ENCODE data around the gene CFLAR. TPM values are rescaled to one million over a fixed set of nuclear protein-coding genes. Genes with fewer than 3 reads are reported as not detected.
"Not testable (repeated sequence)": the region's sequence is repeated elsewhere in the genome, so short reads cannot be mapped to it uniquely, and the experiment has no call there.

Gene CFLAR
- total RNA-seq, 1 donor from 2014 or later, result 282 TPM

DNA sequence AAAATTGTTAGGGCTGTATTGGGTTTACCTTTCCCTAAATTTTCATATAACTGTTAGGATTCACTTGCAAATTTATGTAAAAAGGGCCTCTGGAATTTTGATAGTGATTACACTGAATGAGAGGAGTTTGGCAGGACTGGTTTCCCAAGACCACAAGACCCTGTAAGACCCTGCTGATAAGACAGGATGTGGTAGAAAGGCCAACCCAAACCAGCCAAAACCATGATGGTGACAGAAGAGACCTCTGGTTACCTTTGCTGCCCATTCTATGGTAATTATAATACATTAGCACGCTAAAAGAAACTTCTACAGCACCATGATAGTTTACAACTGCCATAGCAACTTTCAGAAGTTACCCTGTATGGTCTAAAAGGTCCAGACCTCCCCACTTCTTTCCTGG lies 58.7 kb downstream of the CFLAR start:
- no peak for DNase-seq (ENCODE audit: low spot score)

DNA sequence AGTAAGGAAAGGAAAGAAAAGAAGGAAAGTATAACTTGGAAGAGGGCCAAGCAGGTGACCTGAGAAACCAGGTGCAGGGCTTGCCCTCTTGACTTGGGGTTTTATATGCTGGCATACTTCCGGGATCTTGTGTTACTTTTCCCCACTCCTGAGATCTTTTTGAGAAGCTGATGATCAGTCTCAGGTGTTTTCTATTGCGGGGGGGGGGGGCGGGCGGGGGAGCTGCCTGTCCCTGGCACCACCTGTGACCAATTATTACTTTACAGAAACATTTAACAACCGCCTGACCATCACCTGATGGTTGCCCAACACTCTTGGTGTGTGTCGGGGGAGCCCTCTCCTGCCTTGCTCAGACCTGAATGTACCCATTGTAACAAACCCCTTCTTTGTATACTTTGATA lies 60.1 kb downstream of the CFLAR start:
- no peak for DNase-seq (ENCODE audit: low spot score)

DNA sequence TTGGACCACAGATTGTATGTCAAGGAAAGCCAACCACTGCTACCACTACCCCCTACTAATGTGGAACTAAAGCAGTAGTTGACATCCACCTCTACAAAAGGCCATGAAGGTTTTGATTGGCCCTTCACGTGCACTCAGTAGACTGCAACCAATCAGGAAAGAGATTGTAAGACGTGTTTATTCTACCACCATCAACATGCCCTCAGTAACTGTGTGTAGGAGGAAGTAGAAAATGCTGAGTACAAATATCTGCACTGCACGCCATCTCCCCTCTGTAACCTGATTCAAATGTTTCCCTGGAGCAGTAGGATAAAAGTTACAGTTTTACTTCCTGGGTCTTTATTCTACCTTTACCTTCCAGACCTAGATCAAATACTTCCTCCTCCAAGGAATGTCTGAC lies 64.0 kb downstream of the CFLAR start:
- DNase-seq (ENCODE audit: low spot score), result no peak

DNA sequence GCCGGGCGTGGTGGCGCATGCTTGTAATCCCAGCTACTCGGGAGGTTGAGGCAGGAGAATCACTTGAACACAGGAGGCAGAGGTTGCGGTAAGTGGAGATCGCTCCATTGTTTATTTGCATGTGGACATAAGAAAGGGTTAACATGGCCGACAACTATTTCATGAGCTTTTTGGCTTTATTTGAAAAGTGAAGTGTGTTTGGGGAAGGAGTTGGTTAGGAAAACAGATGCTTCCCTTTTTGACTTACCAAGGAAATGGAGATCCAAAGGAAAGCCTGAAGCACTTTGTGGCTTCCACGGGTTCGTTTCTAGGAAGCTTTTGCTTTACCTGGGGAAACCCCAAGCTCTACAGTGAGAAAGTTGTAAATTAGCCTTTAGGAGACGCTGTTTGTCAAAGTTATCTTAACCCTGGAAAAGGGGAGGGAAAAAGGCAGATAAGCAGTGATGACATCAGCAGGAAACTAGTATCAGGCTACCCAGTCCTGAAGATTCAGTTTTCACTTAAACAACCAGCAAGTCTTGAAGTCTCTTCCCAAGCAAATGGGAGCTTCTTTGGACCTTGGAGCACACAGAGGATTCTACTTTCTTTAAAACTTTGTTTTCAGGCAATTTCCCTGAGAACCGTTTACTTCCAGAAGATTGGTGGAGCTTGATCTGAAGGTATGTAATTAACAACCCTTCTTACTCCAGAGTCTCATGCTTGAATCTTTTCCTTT lies 66.8 kb downstream of the CFLAR start, which contains the start of gene CASP10:
CASP10 (plus strand) TSS at position 492 of the 715 bp plus-strand sequence. CDS start 2,637 bp downstream, outside the sequence.
- DNase-seq (ENCODE audit: low spot score), result no peak

DNA sequence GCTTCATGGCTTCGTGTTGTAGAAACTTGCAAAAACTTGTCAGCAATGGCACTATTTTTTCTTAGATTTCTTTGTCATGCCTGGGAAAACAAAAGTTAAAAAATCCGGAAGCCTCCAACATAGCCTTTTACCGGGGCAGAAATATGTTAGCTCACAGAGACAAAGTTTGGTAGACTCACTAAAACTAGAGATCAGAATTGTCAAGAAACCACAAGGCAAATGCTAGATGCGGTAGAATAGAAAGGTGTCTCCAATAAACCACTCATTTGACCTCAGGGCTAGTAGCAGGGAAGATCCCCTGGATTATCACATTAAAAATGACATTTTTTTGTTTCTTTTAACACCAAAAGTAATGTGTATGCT lies 67.4 kb downstream of the CFLAR start:
- DNase-seq (ENCODE audit: low spot score), result no peak

DNA sequence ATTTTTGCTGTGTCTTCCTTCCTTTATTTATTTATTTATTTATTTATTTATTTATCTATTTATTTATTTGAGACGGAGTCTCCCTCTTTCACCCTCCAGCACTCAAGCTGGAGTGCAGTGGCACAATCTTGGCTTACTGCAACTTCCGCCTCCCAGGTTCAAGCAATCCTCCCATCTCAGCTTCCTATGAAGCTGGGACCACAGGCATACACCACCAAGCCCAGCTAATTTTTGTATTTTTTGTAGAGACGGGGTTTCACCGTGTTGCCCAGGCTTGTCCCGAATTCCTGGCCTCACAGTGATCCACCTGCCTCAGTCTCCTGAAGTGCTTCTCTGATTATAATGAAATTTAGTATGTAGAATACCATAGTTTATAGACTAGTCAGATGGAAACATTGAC lies 67.9 kb downstream of the CFLAR start:
- DNase-seq (ENCODE audit: low spot score), result not testable (repeated sequence)

DNA sequence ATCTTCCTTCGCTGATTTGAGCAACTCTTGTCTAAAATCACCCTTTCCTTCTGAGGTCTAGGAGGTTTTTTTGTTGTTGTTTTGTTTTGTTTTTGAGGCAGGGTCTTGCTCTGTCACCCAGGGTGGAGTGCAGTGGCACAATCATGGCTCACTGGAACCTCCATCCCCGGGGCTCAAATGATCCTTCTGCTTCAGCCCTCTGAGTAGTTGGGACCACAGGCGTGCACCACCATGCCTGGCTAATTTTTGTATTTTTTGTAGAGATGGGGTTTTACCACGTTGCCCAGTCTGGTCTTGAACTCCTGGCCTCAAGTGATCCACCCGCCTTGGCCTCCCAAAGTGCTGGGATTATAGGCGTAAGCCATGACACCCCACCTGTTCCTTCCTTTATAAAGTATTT lies 68.3 kb downstream of the CFLAR start:
- DNase-seq (ENCODE audit: low spot score), result not testable (repeated sequence)

DNA sequence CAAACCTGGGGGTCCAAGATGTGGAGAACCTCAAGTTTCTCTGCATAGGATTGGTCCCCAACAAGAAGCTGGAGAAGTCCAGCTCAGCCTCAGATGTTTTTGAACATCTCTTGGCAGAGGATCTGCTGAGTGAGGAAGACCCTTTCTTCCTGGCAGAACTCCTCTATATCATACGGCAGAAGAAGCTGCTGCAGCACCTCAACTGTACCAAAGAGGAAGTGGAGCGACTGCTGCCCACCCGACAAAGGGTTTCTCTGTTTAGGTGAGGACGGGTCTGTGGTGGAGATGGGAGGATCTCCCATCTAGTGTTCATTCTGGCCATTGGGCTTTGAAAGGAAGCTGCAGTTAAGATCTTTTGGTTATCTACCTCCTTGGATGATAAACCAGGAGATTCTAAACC lies 69.9 kb downstream of the CFLAR start:
- no peak for DNase-seq (ENCODE audit: low spot score)

DNA sequence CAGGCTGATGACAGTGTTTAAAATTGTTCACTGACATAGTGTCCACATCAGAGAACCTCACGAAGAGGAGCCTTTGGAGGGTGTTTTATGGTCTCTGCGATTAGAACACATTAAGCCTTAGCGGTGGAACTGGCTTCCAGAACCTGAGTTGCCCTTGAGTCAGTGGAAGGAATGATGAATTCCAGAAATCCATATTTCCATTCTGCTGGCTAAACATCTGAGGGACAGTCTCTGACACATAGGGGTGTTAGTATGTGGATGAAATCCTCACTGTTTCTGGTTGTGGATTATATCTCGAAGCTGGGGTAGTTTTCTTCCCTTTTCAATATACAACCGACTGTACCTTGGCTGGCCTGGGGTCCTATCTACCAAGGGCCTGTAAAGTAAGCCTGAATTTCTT lies 71.0 kb downstream of the CFLAR start:
- no peak for DNase-seq (ENCODE audit: low spot score)

DNA sequence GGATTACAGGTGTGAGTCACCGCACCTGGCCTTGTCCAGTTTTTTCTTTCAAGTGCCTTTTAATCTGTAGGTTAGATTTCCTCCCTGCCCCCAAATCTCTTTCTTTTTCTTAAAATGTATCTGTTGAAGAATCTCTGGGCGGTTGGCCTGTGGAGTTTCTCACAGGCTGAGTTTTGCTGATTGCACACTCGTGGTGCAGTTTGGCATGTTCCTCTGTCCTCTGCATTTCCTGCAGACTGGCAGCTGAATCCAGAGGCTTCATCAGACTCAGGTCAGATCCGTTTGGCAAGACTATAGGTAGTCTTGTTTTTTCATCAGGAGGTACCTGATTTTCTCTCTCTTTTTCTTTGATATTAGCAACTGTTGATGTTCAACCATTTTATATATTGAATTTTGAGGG lies 72.5 kb downstream of the CFLAR start:
- DNase-seq (ENCODE audit: low spot score), result no peak

DNA sequence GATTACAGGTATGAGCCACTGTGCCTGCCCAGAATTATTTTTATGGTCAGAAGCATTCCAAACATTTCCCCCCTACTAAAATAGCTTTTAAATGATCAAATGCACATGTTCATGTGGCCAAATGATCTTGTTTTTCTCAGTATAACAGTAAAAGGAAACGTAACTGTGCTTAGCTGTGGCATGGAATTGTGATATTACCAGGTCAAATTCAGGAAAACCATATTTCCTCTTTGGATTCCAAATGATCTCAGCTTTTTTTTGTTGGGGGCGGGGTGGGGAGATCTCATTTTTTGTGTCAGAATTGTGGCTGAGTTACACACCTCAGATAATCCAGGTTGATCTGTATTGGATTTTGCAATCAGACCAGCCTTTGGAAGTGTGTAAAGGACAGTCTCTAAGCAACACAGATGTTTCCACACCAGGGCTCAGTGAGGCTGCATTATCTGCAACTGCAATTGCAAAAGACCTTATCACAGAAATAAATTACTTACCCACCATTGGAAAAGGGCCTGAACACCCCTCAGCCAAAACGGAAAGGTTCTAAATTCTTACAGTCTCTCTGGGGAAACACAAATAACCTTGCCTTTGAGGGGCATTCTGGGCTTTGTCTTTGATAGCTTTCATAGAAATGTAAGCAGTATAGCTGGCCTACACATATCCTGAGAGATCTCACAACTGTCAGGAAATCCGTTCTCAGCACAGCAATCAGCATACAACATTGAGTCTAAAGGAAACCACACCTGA lies 75.3 kb downstream of the CFLAR start:
- no peak for DNase-seq (ENCODE audit: low spot score)

DNA sequence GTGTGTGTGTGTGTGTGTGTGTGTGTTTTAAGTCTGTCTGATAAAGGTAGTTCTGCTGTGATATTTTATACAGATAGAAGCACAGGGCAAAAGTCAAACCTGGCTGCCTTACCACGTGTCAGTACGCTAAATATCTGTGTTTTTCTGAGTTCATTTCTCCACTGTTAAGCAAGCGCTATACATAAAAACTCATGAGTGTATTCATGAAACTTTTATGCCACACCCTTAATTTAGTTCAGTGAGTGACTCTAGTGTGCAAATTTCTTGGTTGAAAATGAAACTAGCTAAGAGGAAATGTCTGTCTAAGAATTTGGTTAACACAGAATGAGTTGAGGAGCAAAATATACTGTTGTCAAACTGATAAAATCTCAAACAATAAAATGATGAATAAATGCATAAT lies 78.1 kb downstream of the CFLAR start:
- DNase-seq (ENCODE audit: low spot score), result no peak

DNA sequence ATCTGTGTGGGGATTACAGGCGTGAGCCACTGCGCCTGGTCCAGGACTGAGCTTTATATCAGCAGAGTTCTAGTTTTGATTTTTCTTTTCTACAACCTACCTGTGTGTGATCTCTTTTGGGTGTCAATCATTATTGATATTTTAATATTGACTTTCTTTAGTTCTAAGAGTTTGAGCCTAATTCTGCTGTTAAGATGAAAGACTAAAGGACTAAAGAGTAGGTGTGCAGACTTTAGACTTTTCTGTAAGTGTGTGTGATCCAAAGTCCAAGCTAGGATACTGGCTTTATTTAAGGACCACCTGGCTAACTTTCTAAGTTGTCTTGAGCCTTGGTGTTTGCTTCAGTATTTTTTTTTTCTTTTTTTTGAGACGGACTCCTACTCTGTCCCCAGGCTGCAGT lies 79.4 kb downstream of the CFLAR start:
- DNase-seq (ENCODE audit: low spot score), result no peak

DNA sequence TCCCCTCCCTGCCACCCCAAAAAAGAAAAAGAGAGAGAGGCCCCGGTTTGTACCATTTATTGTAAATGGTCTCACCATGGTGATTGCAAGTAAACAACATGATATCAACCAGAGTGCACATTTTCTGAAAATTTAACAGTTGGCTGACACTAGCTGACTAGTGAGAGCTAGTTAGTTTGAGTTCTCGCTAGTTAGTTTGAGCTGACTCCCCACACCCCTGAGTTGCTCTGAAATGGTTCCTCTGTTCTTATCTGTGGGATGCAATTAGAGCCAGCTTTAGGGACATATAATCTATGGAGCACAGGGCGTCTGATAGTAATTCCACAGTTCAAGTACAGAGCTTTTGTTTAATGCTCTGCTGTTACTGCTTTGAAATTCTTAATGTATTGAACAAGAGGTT lies 80.0 kb downstream of the CFLAR start:
- no peak for DNase-seq (ENCODE audit: low spot score)

DNA sequence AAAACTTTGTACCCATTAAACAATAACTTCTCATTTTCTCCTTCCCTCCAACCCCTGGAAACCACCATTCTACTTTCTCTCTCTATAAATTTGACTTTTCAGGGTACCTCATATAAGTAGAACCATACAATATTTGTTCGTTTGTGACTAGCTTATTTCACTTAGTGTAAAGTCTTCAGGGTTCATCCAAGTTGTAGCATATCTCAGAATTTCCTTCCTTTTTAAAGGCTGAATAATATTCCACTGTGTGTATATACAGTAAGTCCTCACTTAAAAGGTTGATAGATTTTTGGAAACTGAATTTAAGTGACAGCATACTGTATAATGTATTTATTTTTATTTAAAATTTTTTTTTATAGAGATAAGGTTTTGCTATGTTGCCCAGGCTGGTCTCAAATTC lies 80.8 kb downstream of the CFLAR start:
- DNase-seq (ENCODE audit: low spot score), result no peak

DNA sequence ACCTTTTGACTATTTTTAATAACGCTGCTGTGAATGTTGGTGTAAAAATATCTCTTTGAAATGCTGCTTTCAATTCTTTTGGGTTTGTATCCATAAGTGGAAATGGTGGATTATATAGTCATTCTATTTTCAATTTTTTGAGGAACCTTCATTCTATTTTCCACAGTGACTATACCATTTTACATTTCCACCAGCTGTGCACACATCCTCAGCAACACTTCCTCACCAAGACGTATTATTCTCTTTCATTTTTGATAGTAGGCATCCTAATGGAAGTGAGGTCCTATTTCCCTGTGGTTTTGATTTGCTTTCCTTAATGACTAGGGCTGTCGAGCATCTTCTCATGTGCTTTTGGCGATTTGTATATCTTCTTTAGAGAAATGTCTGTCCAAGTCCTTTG lies 81.8 kb downstream of the CFLAR start:
- DNase-seq (ENCODE audit: low spot score), result no peak

DNA sequence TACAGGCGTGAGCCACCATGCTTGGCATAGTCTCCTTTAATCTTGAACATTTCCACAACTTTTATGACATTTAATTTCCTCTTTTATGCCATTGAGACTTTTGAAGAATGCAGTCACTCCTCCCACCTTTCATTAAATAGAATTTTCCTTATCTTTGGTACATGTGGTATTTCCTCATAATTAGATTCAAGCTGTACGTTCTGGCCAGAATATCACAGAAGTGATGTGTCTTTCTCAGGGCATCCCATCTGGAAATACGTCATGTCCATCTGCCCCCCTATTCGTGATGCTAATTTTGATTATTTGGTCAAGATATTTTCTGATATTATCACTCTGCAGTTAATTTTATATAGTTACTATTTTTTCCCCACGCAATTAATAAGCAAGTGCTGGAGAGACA lies 83.9 kb downstream of the CFLAR start:
- no peak for DNase-seq (ENCODE audit: low spot score)

DNA sequence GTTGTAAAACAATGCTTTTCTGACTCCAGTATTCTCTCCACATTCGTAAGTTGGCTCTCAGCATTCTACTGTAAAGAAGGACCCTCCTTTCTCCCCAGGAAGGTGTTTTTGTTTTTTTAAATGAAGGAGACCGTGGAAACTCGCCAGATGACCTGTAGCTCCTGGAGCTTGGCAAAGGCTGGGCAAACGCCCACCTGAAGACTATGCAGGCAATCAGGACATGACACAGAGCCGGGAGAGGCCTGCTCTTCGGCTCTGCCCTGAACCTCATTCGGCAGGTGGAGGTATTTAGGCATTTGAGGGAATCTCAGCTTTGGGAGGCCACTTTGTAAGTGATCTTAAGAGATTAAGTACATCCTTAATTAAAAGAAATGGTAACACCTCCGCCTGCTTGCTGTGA lies 84.4 kb downstream of the CFLAR start:
- no peak for DNase-seq (ENCODE audit: low spot score)

DNA sequence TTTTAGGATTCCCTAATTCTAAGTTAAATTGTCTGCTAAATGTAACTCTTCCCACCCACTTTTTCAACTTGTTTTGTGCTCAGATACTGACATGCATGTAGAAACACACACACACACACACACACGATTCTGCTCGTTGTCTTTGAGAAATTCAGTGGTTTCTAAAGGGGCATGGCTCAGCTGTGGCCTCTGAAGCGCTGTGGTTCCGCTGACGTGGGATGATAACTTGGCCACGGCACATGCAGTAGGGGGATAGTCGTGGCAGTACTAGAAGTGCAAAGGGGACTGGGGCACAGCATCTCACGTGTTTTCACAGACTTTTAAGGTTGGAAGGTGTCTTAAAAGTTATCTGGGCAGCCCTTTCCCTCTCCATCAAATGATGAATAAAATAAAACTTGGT lies 85.4 kb downstream of the CFLAR start:
- no peak for DNase-seq (ENCODE audit: low spot score)

DNA sequence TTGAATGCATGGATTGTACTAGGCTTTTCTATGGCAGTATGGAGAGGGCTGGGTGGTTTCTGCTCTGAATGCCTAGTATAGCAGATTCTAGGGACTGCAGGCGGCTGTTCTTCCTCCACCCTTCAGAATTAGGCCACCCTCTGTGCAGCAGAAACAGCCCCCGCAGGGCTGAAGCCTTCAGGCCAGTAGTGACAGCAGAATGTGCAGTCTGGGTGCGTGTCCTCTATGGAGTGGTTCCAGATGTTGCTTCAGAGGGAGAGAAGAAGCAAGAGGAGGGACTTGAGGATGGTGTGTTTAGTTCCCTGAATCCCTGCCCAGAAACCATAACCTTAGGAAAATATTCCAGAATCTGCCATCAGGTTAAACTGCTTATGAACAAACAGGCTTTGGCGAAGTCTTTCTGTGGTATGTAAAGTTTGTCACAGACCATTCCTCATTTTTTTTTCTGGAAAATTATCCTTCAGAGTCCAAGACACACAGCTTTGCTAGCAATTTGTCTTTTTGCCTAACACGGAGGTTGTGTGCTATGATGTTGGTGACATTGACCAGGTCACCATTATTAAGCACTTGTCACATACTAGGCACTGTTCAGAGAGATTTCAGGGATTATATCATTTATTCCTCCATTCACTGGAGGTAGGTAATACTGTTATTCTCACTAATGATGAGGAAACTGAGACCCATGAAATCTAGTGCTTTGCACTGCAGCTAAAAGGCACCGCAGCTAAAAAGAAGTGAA lies 88.1 kb downstream of the CFLAR start:
- DNase-seq (ENCODE audit: low spot score), result no peak

DNA sequence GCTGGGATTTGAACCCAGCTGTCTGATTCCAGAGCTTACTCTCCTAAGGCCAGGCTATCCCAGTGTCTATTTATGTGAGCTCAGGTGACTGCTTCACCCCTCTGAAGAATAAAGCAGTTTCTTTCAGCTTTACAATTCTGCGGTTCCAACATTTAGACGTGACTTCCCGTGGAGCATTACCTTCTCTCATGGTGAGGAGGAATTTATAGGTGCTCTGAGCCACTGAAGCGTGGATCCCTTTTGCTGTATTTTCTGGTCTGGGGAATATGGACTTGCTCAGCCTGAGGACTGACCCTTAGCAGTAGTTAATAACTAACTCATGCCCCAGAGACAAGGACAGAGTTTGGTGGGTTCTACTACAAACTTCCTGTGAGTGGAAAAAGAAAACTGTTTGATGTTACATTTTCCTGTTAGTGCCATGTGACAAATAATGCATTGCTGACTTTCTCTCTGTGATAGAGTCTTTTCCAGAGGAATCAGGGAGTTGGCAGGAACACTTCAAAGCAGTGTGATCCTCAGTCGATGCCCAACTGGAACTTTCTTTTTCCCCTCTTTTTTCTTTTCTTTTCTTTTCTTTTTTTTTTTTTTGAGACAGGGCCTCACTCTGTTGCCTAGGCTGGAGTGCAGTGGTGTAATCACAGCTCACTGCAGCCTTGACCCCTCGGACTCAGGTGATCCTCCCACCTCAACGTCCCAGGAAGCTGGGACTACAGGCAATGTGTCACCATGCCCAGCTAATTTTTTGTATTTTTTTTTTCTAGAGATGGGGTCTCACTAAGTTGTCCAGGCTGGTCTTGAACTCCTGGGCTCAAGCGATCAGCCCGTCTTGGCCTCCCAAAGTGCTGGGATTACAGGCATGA lies 88.9 kb downstream of the CFLAR start:
- DNase-seq (ENCODE audit: low spot score), result no peak

DNA sequence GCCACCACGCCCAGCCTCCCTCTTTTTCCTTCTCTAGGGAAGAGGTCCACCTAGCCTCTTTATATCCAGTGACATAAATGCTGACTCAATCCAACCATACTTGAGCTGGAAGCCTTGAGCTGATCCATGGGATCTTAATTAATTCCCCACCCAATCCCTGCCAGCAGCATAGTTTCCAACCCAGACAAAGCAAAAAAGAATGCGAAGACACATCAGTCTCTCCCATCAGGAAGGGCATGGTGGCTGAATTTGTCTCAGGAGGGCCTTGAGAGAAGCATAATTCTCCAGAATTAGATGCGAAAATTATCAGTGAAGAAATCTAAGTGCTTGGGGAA lies 89.5 kb downstream of the CFLAR start:
- DNase-seq (ENCODE audit: low spot score), result no peak
